Measurements from ENCODE around the gene HPS5. TPM values are rescaled to one million over a fixed set of nuclear protein-coding genes. Genes with fewer than 3 reads are reported as not detected.

The HPS5 gene
- total RNA-seq, 4 donors from 2014 or later, result 17.6 to 49.9 (median 38.0) TPM

DNA sequence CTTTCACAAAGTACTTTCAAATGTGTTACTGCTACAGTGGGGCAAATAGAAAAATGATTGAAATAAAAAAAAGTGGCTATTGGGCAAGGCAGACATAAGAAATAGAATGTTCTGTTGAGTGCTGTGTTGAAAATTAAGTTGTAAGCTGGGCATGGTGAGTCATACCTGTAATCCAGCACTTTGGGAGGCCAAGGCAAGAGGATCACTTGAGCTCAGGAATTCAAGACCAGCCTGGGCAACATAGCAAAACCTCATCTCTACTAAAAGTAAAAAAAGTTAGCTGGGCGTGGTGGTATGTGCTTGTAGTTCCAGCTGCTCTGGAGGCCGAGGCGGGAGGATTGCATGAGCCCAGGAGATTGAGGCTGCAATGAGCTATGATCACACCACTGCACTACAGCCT lies 45.5 kb upstream of the HPS5 start:
- H3K27me3 ChIP-seq, result no peaks in the 10 kb centered on the region
- no peak for DNase-seq
- H3K27ac ChIP-seq, result no peak overlapping the region
- no peaks in the 10 kb centered on the region for H3K9me3 ChIP-seq
- H3K4me1 ChIP-seq, result peaks cover 0 to 5% (median 0%) of the 10 kb centered on the region in 4 donors
- H3K36me3 ChIP-seq, result peaks cover 0 to 46% (median 0%) of the 10 kb centered on the region in 3 donors
- TF ChIP-seq, protein P1, sequence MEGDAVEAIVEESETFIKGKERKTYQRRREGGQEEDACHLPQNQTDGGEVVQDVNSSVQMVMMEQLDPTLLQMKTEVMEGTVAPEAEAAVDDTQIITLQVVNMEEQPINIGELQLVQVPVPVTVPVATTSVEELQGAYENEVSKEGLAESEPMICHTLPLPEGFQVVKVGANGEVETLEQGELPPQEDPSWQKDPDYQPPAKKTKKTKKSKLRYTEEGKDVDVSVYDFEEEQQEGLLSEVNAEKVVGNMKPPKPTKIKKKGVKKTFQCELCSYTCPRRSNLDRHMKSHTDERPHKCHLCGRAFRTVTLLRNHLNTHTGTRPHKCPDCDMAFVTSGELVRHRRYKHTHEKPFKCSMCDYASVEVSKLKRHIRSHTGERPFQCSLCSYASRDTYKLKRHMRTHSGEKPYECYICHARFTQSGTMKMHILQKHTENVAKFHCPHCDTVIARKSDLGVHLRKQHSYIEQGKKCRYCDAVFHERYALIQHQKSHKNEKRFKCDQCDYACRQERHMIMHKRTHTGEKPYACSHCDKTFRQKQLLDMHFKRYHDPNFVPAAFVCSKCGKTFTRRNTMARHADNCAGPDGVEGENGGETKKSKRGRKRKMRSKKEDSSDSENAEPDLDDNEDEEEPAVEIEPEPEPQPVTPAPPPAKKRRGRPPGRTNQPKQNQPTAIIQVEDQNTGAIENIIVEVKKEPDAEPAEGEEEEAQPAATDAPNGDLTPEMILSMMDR (IDR thresholded peaks at IDR 0.05), result no peak
- TF ChIP-seq POLR2A (IDR thresholded peaks at IDR 0.05), result no peak
- no peak overlapping the region for H3K4me3 ChIP-seq

DNA sequence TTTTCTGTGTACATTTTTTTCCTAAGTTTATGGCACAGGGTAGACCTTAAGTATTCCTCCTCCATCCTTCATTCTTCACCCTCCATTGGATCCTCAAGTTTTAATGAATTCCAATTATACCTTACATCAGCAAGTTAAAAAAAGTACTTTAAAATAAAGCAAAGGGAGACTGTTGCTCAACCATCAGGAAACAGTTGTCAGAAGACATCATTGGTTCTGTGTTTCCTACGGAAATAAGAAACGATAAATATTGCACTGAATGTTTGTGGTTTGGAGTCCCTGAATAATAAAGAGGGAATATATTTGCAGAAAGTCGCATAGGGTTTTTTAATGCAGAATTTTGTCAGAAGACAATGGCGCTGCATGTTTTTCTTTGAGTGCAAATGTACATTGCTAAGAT lies 44.3 kb upstream of the HPS5 start:
- Histone ChIP-seq H3K4me3 (no peak overlapping the region), H3K27me3 (no peaks in the 10 kb centered on the region), H3K9me3 (no peaks in the 10 kb centered on the region), H3K4me1 (no peaks in the 10 kb centered on the region), H3K36me3 (peaks cover 0 to 58% (median 0%) of the 10 kb centered on the region in 3 donors), H3K27ac (no peak overlapping the region)
- no peak for DNase-seq
- TF ChIP-seq, protein P1 (IDR thresholded peaks at IDR 0.05), result no peak
- no peak for TF ChIP-seq POLR2A (IDR thresholded peaks at IDR 0.05)

DNA sequence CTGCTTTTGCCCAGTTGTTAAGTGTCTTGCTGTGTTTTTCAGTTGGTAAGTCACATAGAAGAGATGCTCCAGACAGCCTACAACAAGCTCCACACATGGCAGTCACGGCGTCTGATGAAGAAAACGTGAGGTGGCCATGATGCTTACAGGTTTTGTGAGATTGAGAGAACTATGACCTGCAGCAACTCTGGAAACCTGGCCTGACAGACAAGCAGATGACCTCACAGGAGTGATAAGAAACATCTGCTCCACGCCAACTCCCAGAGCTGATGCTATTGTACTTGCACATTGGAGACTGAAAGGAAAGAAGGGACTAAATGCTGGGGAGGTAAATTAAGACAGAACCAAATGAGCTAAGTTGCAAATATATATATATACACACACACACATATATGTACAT lies 43.8 kb upstream of the HPS5 start:
- Histone ChIP-seq H3K4me3 (no peak overlapping the region), H3K36me3 (peaks cover 0 to 63% (median 0%) of the 10 kb centered on the region in 3 donors), H3K4me1 (no peaks in the 10 kb centered on the region), H3K27me3 (no peaks in the 10 kb centered on the region), H3K27ac (no peak overlapping the region), H3K9me3 (no peaks in the 10 kb centered on the region)
- TF ChIP-seq POLR2A (IDR thresholded peaks at IDR 0.05), result no peak
- TF ChIP-seq, protein P1 (IDR thresholded peaks at IDR 0.05), result no peak
- no peak for DNase-seq

DNA sequence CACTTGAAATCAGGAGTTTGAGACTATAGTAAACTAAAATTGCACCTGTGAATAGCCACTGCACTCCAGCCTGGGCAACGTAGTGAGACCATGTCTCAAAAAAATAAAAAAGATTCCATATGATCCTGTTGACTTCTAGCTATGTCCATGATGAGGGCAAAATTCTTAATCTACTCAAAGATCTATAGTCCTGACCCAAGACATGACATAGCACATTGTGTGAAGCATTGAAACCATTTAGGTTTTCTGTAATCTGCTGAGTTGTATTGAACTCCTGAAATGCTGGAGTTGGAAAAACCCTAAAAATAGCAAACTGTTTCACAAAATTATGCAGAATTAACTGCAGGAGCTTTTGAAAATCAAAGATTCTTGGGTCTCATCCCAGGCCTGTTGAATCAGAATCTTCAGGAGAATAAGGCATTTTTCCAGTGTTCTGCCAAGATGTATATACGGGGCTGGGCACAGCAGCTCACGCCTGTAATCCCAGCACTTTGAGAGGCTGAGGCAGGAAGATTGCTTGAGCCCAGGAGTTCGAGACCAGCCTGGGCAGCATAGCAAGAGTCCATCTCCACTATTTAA lies 42.6 kb upstream of the HPS5 start:
- no peaks in the 10 kb centered on the region for H3K27me3 ChIP-seq
- no peaks in the 10 kb centered on the region for H3K4me1 ChIP-seq
- no peak for TF ChIP-seq POLR2A (IDR thresholded peaks at IDR 0.05)
- TF ChIP-seq, protein P1 (IDR thresholded peaks at IDR 0.05), result no peak
- H3K27ac ChIP-seq, result no peak overlapping the region
- no peaks in the 10 kb centered on the region for H3K9me3 ChIP-seq
- no peak for DNase-seq
- H3K4me3 ChIP-seq, result no peak overlapping the region
- peaks cover 0 to 75% (median 0%) of the 10 kb centered on the region in 3 donors for H3K36me3 ChIP-seq

DNA sequence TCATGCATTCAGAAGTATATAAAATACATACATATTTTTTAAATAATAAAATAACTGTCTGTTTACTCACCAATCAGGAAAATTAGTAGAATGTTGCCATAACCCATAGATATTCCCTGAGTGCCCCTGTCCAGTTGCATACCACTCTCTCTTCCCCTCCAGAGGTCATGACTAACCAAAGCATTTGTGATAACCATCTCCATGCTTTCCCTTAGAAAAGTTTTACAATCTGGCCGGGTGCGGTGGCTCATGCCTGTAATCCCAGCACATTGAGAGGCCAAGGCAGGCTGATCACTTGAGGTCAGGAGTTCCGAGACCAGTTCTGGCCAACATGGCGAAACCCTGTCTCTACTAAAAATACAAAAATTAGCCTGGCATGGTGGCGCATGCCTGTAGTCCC lies 39.2 kb upstream of the HPS5 start:
- no peak overlapping the region for H3K27ac ChIP-seq
- H3K4me3 ChIP-seq, result no peak overlapping the region
- H3K4me1 ChIP-seq, result no peaks in the 10 kb centered on the region
- DNase-seq, result no peak
- no peaks in the 10 kb centered on the region for H3K27me3 ChIP-seq
- TF ChIP-seq, protein P1 (IDR thresholded peaks at IDR 0.05), result no peak
- TF ChIP-seq POLR2A (IDR thresholded peaks at IDR 0.05), result no peak
- no peaks in the 10 kb centered on the region for H3K9me3 ChIP-seq
- peaks cover 0 to 97% (median 0%) of the 10 kb centered on the region in 3 donors for H3K36me3 ChIP-seq

GRCh38 chr11:18358646-18359045 lies 36.7 kb upstream of the HPS5 start:
- Histone ChIP-seq H3K4me1 (no peaks in the 10 kb centered on the region), H3K9me3 (no peaks in the 10 kb centered on the region), H3K4me3 (no peak overlapping the region), H3K27ac (no peak overlapping the region), H3K36me3 (peaks cover 0 to 92% (median 0%) of the 10 kb centered on the region in 3 donors), H3K27me3 (no peaks in the 10 kb centered on the region)
- TF ChIP-seq POLR2A (IDR thresholded peaks at IDR 0.05), result no peak
- TF ChIP-seq, protein P1 (IDR thresholded peaks at IDR 0.05), result no peak
- DNase-seq, result no peak
